DMS153 treated with DMSO at 0.1 percent for 48 hours (cell line): ENCODE results near the gene SAMD1.
"Not testable (repeated sequence)": the region's sequence is repeated elsewhere in the genome, so short reads cannot be mapped to it uniquely, and the experiment has no call there.

ENCODE experiments used
- DNase-seq: peaks from one replicate; lab custom pipeline; 2025; ENCODE audit not compliant: unreplicated experiment; lab: John Stamatoyannopoulos, UW

Gene SAMD1

GRCh38 chr19:14061751-14062557, 28.6 kb downstream of the SAMD1 start, which contains the start of gene PALM3:
TSS of gene PALM3 (minus strand) at chr19:14062076. CDS start at chr19:14061980, 96 bp downstream.
- DNase-seq: no peak

DNA sequence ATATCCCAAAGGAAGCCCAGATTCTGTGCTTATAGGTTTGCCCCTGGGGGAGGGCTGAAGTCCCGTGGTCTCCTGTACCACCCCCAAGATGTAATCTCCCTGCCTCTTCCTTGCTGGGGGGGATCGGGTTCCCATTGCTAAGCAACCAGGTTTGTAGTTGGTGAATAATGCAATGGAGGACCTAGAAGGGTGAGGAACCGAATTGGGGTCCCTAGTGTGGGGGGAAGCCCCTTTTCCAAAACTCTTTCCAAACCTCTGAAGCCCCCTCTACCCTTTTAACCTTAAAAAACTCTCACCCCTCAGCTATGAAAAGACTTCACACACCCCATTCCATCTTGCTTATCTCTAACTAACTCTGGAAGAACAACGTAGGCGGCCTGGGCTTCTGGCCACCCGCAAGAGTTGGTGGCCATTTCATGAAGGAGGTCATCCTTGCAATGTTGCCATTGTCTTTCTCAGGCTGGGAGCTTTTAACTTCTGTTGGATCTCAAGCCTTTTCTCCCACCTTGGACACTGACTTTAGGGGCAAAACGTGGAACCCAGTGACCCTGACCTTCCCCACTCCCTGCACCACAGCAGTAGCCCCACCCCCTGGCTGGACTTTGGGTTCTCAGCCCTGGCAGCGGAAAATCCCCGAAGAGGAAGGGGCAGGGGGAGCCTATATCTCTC, 29.3 kb downstream of the SAMD1 start:
- no peak for DNase-seq

DNA sequence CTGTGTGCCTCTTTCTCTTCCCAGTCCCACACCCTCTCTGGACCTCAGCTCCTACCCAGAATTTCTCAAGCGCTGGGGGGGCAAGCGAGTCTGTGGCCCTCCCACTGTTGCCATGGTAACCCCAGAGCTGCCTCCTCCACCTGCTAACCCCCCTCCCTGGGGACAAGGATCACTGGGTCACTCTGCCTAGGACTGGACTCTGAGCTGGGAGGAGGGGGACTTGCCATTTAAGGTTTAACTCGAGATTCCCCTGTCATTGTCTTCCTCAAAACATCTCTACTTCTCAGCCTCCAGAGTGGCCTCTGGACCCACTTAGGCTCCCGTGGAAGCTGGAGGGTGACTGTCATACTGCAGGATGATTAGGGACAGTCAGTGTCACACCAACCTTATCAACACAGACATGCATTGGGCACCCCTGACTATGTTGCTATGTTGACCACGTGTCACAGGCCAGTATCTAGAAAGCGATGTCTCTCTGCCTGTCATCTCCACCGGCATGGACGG, 30.8 kb downstream of the SAMD1 start:
- DNase-seq: no peak

- no peak for DNase-seq
These were observed 31.5 kb downstream of the SAMD1 start for GRCh38 chr19:14059093-14059480.

- no peak for DNase-seq
These were observed 32.1 kb downstream of the SAMD1 start for GRCh38 chr19:14058182-14059092.

- no peak for DNase-seq
These were observed 33.7 kb downstream of the SAMD1 start for GRCh38 chr19:14056741-14057356.

DNA sequence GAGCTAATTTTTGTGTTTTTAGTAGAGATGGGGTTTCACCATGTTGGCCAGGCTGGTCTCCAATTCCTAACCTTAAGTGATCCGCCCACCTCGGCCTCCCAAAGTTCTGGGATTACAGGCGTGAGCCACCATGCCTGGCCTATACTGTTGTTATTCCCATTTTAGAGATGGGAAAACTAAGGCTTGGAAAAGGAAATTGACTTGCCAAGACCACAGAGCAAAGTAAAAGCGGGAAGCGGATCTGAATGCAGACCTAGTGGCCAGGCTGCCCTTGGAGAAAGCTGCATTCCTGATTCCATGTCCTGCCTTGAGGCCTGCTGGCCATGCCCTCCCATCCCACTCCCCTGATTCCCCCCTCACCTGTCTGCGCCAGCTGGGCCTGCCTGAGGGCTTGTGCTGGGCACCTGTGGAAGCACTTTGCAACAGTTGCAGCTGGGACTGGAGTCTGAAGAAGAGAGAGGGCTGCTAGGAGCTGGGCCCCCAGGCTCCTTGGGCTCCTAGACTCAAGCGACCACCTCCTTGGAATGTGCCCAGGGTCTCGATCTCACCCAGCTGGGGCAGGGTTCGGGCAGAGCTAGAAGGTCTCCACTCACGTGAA, 34.4 kb downstream of the SAMD1 start:
- DNase-seq: no peak

GRCh38 chr19:14055396-14055795, 35.2 kb downstream of the SAMD1 start:
- DNase-seq: no peak

- DNase-seq: no peak
These were observed 35.8 kb downstream of the SAMD1 start for GRCh38 chr19:14054721-14055120.

- no peak for DNase-seq
These were observed 36.5 kb downstream of the SAMD1 start for GRCh38 chr19:14054099-14054498.

DNA sequence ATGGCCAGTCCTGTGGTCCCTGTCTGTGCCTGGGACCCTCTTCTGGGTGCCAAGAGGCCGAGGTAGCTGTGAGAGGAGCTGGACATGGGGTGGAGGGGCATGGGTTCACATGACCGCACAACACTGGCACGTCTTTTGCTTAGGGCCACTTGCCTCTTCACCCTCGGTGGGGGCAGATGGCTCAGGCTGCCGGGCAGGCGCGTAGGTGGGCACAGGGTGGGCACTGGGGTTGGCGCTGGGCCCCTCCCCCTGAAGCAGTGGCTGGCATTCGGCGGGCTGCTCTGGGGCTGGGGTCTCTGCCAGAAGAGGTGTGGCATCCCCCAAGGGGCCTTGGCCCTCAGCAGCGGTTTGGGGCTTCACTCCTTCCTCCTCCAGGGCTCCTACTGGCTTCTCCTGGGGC, 37.1 kb downstream of the SAMD1 start:
- DNase-seq: no peak

DNA sequence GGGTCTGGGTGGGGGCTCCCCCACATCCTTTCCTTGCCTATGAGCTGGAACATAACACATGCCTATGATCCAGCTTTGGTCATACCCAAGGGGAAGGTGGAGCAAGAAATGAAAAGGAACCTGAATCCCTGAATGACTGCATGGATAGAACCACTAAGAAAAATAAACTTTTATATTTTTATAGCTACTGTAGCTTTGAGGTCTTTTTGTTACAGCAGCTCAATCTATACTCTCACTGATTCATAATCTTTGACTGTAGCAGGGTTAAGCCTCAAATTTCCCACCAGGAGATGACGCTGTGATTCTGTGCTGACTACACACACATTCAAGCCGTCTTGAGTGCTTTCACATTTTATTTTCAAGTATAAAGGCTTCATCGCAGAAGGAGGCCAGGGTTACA, 37.5 kb downstream of the SAMD1 start:
- DNase-seq: no peak

DNA sequence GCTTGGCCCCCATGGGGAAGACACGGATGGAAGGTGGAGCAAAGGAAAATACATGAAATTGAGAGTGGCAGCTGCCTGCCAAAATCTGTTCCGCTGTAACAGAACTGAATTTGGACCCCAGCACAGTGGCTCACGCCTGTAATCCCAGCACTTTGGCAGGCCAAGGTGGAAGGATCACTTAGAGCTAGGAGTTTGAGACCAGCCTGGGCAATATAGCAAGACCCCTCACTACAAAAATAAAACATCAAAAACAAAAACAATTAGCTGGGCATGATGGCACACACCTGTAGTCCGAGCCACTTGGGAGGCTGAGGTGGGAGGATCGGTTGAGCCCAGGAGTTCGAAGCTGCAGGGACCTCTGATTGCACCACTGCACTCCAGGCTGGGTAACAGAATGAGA, 38.1 kb downstream of the SAMD1 start:
- DNase-seq: no peak

GRCh38 chr19:14051980-14052379, 38.6 kb downstream of the SAMD1 start:
- DNase-seq: no peak

GRCh38 chr19:14050961-14051360, 39.6 kb downstream of the SAMD1 start:
- DNase-seq: not testable (repeated sequence)

GRCh38 chr19:14050512-14050911, 40.0 kb downstream of the SAMD1 start:
- no peak for DNase-seq

- no peak for DNase-seq
These were observed 42.0 kb downstream of the SAMD1 start for GRCh38 chr19:14048443-14049153.

- not testable (repeated sequence) for DNase-seq
These were observed 42.7 kb downstream of the SAMD1 start for GRCh38 chr19:14047866-14048265.

- DNase-seq: peak; percentile 15
These were observed 47.6 kb downstream of the SAMD1 start for GRCh38 chr19:14042659-14043608.
